Left lung (tissue), 10 donors: ENCODE measurements around the gene CYP19A1. TPM values are rescaled to one million over a fixed set of nuclear protein-coding genes. Genes with fewer than 3 reads are reported as not detected.

Experiments used
- ATAC-seq: fragments of 200-7000 bp; cut with Tn5 transposase; one replicate; pipeline ENCODE4 v1.9.1; 2020; ENCODE audit warnings: moderate library complexity
- DNase-seq, 4 donors: peaks; one replicate each; pipeline ENCODE4 v3.0.0-alpha.2; 2013 to 2020
- H3K27ac ChIP-seq, 2 donors: fragments of 200-600 bp; sonication (generic) in 1 of 2; one replicate each; pipeline versions ENCODE4 v1.5.0 to v1.8.0; 2020 to 2021
- H3K27me3 ChIP-seq, 2 donors: fragments of 200-600 bp; sonication (generic) in 1 of 2; one replicate each; pipeline versions ENCODE4 v1.5.0 to v1.8.0; 2020 to 2021
- H3K36me3 ChIP-seq, 2 donors: fragments of 200-600 bp; sonication (generic) in 1 of 2; one replicate each; pipeline versions ENCODE4 v1.5.0 to v1.8.0; 2020 to 2021
- H3K4me1 ChIP-seq, 2 donors: fragments of 200-600 bp; one replicate each; pipeline ENCODE4 v1.8.0; 2021
- H3K4me3 ChIP-seq, 2 donors: fragments of 200-600 bp; sonication (generic) in 1 of 2; one replicate each; pipeline versions ENCODE4 v1.5.0 to v1.8.0; 2020 to 2021; ENCODE audit warnings: mild to moderate bottlenecking in 1 of 2
- H3K9me3 ChIP-seq, 2 donors: fragments of 200-600 bp; sonication (generic) in 1 of 2; one replicate each; pipeline versions ENCODE4 v1.5.0 to v1.8.0; 2020 to 2021
- CTCF ChIP-seq, 2 donors: fragments of 200-600 bp; sonication (generic) in 1 of 2; IDR thresholded peaks; one replicate each; pipeline versions ENCODE4 v1.5.0 to v1.8.0; 2021; ENCODE audit warnings: antibody characterized with exemption in 2 of 2
- intact Hi-C, 2 donors: fragments of 100-400 bp; cut with DNase I; formaldehyde crosslinking; loops; one replicate each; pipeline versions ENCODE4 v1.11.2 to v1.14.2; 2022
- polyA plus RNA-seq, 6 donors: library from polyadenylated mRNA; unstranded; fragments of 120-200 nt; gene quantifications; one replicate each; pipeline ENCODE4 v1.2.1, GENCODE V29; 2013; ENCODE audit not compliant: insufficient read length in 6 of 6
- total RNA-seq, 2 donors: library from RNA; stranded (reverse); fragmentation: NEBNext Ultra II Directional; extraction: Animal tissue kit (Norgen Biotek cat#: 25700); gene quantifications; one replicate each; pipeline ENCODE4 v1.2.1, GENCODE V29; 2021
- donor health status: DM: no; HTN: yes; CAD: no.
- donor health status: DM: no; HTN: no; CAD: no.

Gene CYP19A1
- total and polyA plus RNA-seq, 8 donors: 0.13 to 7.1 (median 0.47) TPM; not detected in 2

GRCh38 chr15:51382787-51383186 lies 44.4 kb upstream of the CYP19A1 start:
- intact Hi-C loops: loop anchor here in 1 of 2 donors (5.0 kb wide), 1 partner anchor 95 kb away; no protein-coding TSS in a partner anchor
- H3K27ac ChIP-seq: no peak overlapping the region
- H3K36me3 ChIP-seq: peaks cover 0 to 8% of the 10 kb centered on the region in 2 donors
- peak in 1 of 4 donors; percentile 27 for DNase-seq
- peaks cover 0 to 5% of the 10 kb centered on the region in 2 donors for H3K27me3 ChIP-seq
- peak; percentile 22 for ATAC-seq
- H3K4me3 ChIP-seq: no peak overlapping the region
- no peaks in the 10 kb centered on the region for H3K9me3 ChIP-seq
- peaks cover 5 to 9% of the 10 kb centered on the region in 2 donors for H3K4me1 ChIP-seq
- TF ChIP-seq CTCF (IDR thresholded peaks at IDR 0.05): peak; percentile 20 to 35

GRCh38 chr15:51380999-51381806 lies 42.8 kb upstream of the CYP19A1 start:
- ATAC-seq: peak; percentile 95
- no peaks in the 10 kb centered on the region for H3K9me3 ChIP-seq
- H3K27ac ChIP-seq: no peak overlapping the region
- DNase-seq: peak in 3 of 4 donors; percentile 51 to 61 (median 52)
- H3K36me3 ChIP-seq: peaks cover 0 to 8% of the 10 kb centered on the region in 2 donors
- H3K27me3 ChIP-seq: peaks cover 0 to 5% of the 10 kb centered on the region in 2 donors
- TF ChIP-seq CTCF (IDR thresholded peaks at IDR 0.05): peak; percentile 62 to 76
- peaks cover 5 to 9% of the 10 kb centered on the region in 2 donors for H3K4me1 ChIP-seq
- H3K4me3 ChIP-seq: no peak overlapping the region
- intact Hi-C loops: loop anchor here in 1 of 2 donors (5.0 kb wide), 1 partner anchor 94 kb away; no protein-coding TSS in a partner anchor

- no peak for TF ChIP-seq CTCF (IDR thresholded peaks at IDR 0.05)
- Histone ChIP-seq H3K9me3 (no peaks in the 10 kb centered on the region), H3K36me3 (peaks cover 0 to 4% of the 10 kb centered on the region in 2 donors), H3K27me3 (peaks cover 0 to 5% of the 10 kb centered on the region in 2 donors), H3K4me1 (peaks cover 5 to 9% of the 10 kb centered on the region in 2 donors), H3K27ac (no peak overlapping the region), H3K4me3 (no peak overlapping the region)
- intact Hi-C loops: no loop called here
- DNase-seq (no peak), ATAC-seq (no peak)
Measured at GRCh38 chr15:51379390-51379789, 41.0 kb upstream of the CYP19A1 start.

- ATAC-seq: no peak
- no peaks in the 10 kb centered on the region for H3K9me3 ChIP-seq
- no peaks in the 10 kb centered on the region for H3K36me3 ChIP-seq
- peaks cover 5 to 9% of the 10 kb centered on the region in 2 donors for H3K4me1 ChIP-seq
- intact Hi-C loops: no loop called here
- TF ChIP-seq CTCF (IDR thresholded peaks at IDR 0.05): no peak
- DNase-seq: no peak
- no peak overlapping the region for H3K4me3 ChIP-seq
- no peak overlapping the region for H3K27ac ChIP-seq
- no peaks in the 10 kb centered on the region for H3K27me3 ChIP-seq
Measured at GRCh38 chr15:51378406-51378805, 40.0 kb upstream of the CYP19A1 start.

GRCh38 chr15:51377038-51377786 lies 38.8 kb upstream of the CYP19A1 start:
- intact Hi-C loops: no loop called here

More at GRCh38 chr15:51377038-51377786, 38.8 kb upstream of the CYP19A1 start:
- no peak overlapping the region for H3K27ac ChIP-seq
- peaks cover 5 to 9% of the 10 kb centered on the region in 2 donors for H3K4me1 ChIP-seq
- H3K36me3 ChIP-seq: no peaks in the 10 kb centered on the region
- no peak for TF ChIP-seq CTCF (IDR thresholded peaks at IDR 0.05)
- ATAC-seq (no peak), DNase-seq (no peak)
- no peaks in the 10 kb centered on the region for H3K27me3 ChIP-seq
- H3K4me3 ChIP-seq: no peak overlapping the region
- H3K9me3 ChIP-seq: no peaks in the 10 kb centered on the region
